ENCODE data around the gene CPPED1. TPM values are rescaled to one million over a fixed set of nuclear protein-coding genes. Genes with fewer than 3 reads are reported as not detected.

Gene CPPED1
- total RNA-seq, 1 experiment from 2014 or later = 7.9 TPM

DNA sequence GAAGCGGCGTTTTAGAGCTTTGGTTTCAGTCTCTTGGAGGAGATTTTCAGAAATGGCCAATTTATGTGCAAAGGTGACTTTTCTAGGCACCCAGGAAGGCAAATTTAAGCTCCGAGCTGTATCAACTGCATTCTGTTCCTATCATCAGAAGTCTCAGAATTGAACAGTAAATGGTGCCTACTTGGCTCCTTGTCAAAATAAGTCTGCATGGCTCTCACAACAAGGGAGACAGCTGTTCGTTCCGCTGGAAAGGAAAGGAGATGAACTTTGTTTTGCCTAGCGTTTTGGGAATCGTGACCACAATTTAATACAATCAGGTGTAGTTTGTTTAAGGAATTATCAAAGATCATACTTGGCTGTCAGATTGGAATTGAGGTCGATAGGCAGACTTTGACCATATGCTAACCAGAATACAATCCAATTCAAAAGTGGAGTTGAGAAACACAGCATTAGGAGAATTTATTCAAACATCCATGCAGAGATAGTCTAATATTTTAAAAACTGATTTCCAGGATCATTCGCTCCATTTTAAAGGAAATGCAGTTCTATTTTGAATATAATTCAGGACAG, 139.4 kb downstream of the CPPED1 start:
- TF ChIP-seq, protein P1, sequence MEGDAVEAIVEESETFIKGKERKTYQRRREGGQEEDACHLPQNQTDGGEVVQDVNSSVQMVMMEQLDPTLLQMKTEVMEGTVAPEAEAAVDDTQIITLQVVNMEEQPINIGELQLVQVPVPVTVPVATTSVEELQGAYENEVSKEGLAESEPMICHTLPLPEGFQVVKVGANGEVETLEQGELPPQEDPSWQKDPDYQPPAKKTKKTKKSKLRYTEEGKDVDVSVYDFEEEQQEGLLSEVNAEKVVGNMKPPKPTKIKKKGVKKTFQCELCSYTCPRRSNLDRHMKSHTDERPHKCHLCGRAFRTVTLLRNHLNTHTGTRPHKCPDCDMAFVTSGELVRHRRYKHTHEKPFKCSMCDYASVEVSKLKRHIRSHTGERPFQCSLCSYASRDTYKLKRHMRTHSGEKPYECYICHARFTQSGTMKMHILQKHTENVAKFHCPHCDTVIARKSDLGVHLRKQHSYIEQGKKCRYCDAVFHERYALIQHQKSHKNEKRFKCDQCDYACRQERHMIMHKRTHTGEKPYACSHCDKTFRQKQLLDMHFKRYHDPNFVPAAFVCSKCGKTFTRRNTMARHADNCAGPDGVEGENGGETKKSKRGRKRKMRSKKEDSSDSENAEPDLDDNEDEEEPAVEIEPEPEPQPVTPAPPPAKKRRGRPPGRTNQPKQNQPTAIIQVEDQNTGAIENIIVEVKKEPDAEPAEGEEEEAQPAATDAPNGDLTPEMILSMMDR (conservative IDR thresholded peaks at IDR 0.05) = no peak
- no peak for DNase-seq
- Mint-ChIP-seq H3K36me3 (ENCODE audit: insufficient read depth in 1 of 3, low read depth in 3 of 3) (peaks cover 5 to 11% (median 11%) of the 10 kb centered on the region in 3 experiments), H3K27ac (no peak overlapping the region), H3K4me3 (no peak overlapping the region), H3K27me3 (ENCODE audit: low read depth) (no peaks in the 10 kb centered on the region), H3K4me1 (peaks cover 3 to 5% of the 10 kb centered on the region in 2 experiments; a peak in 2 of 4 replicates), H3K9me3 (peaks cover 5 to 6% of the 10 kb centered on the region in 2 experiments)
- no peak overlapping the region for H2BK5ac ChIP-seq (ENCODE audit: insufficient read length, low read length)
- no peak overlapping the region for H3K18ac ChIP-seq (ENCODE audit: insufficient read length, low read depth, low read length)
- no peaks in the 10 kb centered on the region for H3K79me1 ChIP-seq (ENCODE audit: insufficient read depth, low read depth, low read length, poor library complexity, severe bottlenecking)
- no peaks in the 10 kb centered on the region for H4K20me1 ChIP-seq (ENCODE audit: control insufficient read depth, insufficient read depth, insufficient read length)
- H4K8ac ChIP-seq (replicated peaks; ENCODE audit: insufficient read length, low read depth, low read length) = no peak overlapping the region
- H4K91ac ChIP-seq (ENCODE audit: insufficient read length, low read depth, low read length) = no peak overlapping the region
- H2BK12ac ChIP-seq (ENCODE audit: insufficient read length, low read depth, low read length) = no peak overlapping the region
- no peak overlapping the region for H3K9ac ChIP-seq (ENCODE audit: extremely low read depth, insufficient read length, low read length)
- no peak overlapping the region for H2AK5ac ChIP-seq (ENCODE audit: insufficient read length, low read length)
- H3K9me3 ChIP-seq (ENCODE audit: control insufficient read depth, low read depth, low read length) = no peaks in the 10 kb centered on the region
- H2AFZ ChIP-seq (ENCODE audit: low read length) = no peak overlapping the region
- no peak overlapping the region for H4K5ac ChIP-seq (ENCODE audit: insufficient read length, low read depth, low read length)
- H3T11ph ChIP-seq (ENCODE audit: low read length) = no peak overlapping the region
- H3K23ac ChIP-seq (ENCODE audit: insufficient read length, low read depth, low read length) = no peak overlapping the region
- no peaks in the 10 kb centered on the region for H3K4me1 ChIP-seq (ENCODE audit: insufficient read depth, low read length)
- H3K14ac ChIP-seq (ENCODE audit: insufficient read depth, low read length) = no peak overlapping the region
- no peak overlapping the region for H3K27ac ChIP-seq (ENCODE audit: insufficient read length, low read depth, low read length)
- WGBS (ENCODE audit: extremely low coverage, insufficient read length, low lambda C conversion rate) = no CpG with 5 or more reads among the region's 9 CpGs
- no peaks in the 10 kb centered on the region for H3K79me2 ChIP-seq (ENCODE audit: insufficient read depth, low read length)
- H3K4ac ChIP-seq (ENCODE audit: low read depth, low read length) = no peak overlapping the region
- H3K56ac ChIP-seq (ENCODE audit: insufficient read length, low read depth, low read length) = no peak overlapping the region
- no peak overlapping the region for H2BK20ac ChIP-seq (ENCODE audit: low read depth, low read length, poor library complexity, severe bottlenecking)
- H3K4me2 ChIP-seq (ENCODE audit: insufficient read depth, insufficient read length, low read length) = no peak overlapping the region
- H3K23me2 ChIP-seq (ENCODE audit: insufficient read length, low read depth, low read length, poor library complexity, severe bottlenecking) = no peaks in the 10 kb centered on the region
- H3K27me3 ChIP-seq (ENCODE audit: insufficient read depth, low read length) = no peaks in the 10 kb centered on the region
- H2BK120ac ChIP-seq (ENCODE audit: low read depth, low read length, poor library complexity, severe bottlenecking) = no peak overlapping the region
- no peak overlapping the region for H2BK15ac ChIP-seq (ENCODE audit: low read depth, low read length)
